Fibroblast of the aortic adventitia (primary cell): Measurements from ENCODE around the gene TSC2. TPM values are rescaled to one million over a fixed set of nuclear protein-coding genes. Genes with fewer than 3 reads are reported as not detected.

Source experiments
- DNase-seq: peaks from one replicate; pipeline ENCODE4 v3.0.0-alpha.2; 2010; ENCODE audit warnings: low read depth
- H3K4me3 ChIP-seq: 2 replicates; pipeline ENCODE4 v1.5.1; 2011; ENCODE audit warnings: low read depth, mild to moderate bottlenecking, control low read depth, low read length, moderate library complexity
- CTCF ChIP-seq: IDR thresholded peaks from 2 replicates; pipeline ENCODE4 v1.5.1; 2011; ENCODE audit warnings: mild to moderate bottlenecking, low read length, control low read depth, inconsistent platforms; ENCODE audit not compliant: insufficient read depth
- total RNA-seq: library from RNA; depleted of rRNA; stranded (reverse); fragments of >200 nt; gene quantifications from 2 replicates; pipeline ENCODE4 v1.2.3, GENCODE V29; 2012; ENCODE audit warnings: low replicate concordance

The TSC2 gene
- total RNA-seq, 1 donor: 58.7 TPM

GRCh38 chr16:2062801-2063200, 15.0 kb downstream of the TSC2 start:
- no peak overlapping the region for H3K4me3 ChIP-seq
- DNase-seq: no peak
- TF ChIP-seq CTCF: no peak

- H3K4me3 ChIP-seq: no peak overlapping the region
- no peak for TF ChIP-seq CTCF
- no peak for DNase-seq
Measured at GRCh38 chr16:2063861-2064260, 16.1 kb downstream of the TSC2 start.

GRCh38 chr16:2064368-2064945, 16.7 kb downstream of the TSC2 start:
- no peak for DNase-seq
- no peak overlapping the region for H3K4me3 ChIP-seq
- TF ChIP-seq CTCF: no peak

- no peak overlapping the region for H3K4me3 ChIP-seq
- TF ChIP-seq CTCF: no peak
- DNase-seq: no peak
Measured at GRCh38 chr16:2066139-2066538, 18.4 kb downstream of the TSC2 start.

DNA sequence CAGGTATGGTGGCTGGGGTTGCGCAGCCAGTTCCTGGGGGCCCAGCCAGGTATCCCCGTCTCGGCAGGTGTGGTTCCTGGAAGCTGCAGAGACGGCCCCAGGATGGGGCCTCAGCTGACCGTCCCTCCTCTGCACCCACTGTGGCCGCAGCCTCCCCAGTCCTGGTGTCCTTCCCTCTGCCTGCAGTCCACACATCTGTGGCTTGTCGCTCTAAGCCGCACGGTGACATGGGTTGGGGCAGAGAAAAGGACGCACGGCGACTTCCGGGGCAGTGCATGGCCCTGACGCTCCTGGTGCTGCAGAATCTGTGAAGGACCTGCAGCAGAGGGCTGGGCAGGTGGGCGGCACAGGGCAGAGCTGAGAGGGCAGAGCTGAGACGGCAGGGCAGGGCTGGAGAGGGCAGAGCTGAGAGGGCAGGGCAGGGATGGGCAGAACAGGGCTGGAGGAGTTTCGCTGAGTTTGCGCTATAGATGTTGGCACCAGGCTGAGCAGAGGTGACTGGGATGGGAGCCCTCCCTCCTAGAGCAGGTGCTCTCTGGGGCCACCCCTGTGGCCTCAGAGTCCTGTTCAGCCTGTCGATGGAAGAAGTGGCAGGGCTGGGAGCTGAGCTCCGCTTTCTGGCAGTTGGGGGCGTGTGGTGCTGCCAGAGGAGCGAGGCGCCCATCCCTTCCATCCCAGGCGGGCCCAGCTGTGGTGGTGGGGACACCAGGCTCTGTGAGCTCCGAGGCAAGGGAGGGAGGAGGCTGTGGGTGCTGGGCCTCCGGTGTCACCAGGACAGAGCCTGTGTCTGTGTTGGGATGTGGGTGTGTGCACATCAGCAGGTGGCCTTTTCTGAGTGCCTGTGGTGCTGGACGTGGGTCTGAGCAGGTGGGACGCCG, 23.0 kb downstream of the TSC2 start:
- DNase-seq: no peak
- no peak overlapping the region for H3K4me3 ChIP-seq
- no peak for TF ChIP-seq CTCF

GRCh38 chr16:2071454-2072202, 23.8 kb downstream of the TSC2 start:
- TF ChIP-seq CTCF: no peak
- no peak overlapping the region for H3K4me3 ChIP-seq
- DNase-seq: no peak
